SK-N-SH (cell line): ENCODE results near the gene PCDHGC5. TPM values are rescaled to one million over a fixed set of nuclear protein-coding genes. Genes with fewer than 3 reads are reported as not detected.

Source experiments
- CTCF ChIA-PET: fragments of 300-600, 350-600 bp; formaldehyde crosslinking; extraction: SDS; loops from one replicate; lab custom pipeline; 2021; lab: Yijun Ruan, JAX
- POLR2A ChIA-PET: fragments of 350-600 bp; sonication (Branson Sonifier 250); formaldehyde crosslinking; extraction: SDS; loops from one replicate; lab custom pipeline; 2020; ENCODE audit warnings: antibody characterized with exemption, inconsistent platforms; lab: Yijun Ruan, JAX
- DNase-seq: peaks from one replicate; pipeline ENCODE4 v3.0.0; 2012
- H2AFZ ChIP-seq: fragments of 200-600 bp; sonication (generic); 2 replicates; pipeline ENCODE4 v1.8.1; 2016; ENCODE audit warnings: antibody characterized with exemption, mild to moderate bottlenecking, low read depth
- H3F3A ChIP-seq: fragments of 200-600 bp; sonication (generic); replicated peaks from 2 replicates; pipeline ENCODE3; 2016; ENCODE audit warnings: antibody characterized with exemption, mild to moderate bottlenecking; ENCODE audit not compliant: insufficient read depth
- H3K27ac ChIP-seq, 2 experiments: fragments of 200-500 bp in 1 of 2; fragments of 200-600 bp in 1 of 2; sonication (Bioruptor generic) in 1 of 2; sonication (generic), shearing (Covaris generic) in 1 of 2; 2 replicates each; pipeline versions ENCODE4 v1.5.1 to v1.6.1; 2014 to 2016; ENCODE audit warnings: low read depth in 2 of 2, inconsistent platforms in 1 of 2, low read length in 1 of 2, mild to moderate bottlenecking in 1 of 2, mixed read lengths in 1 of 2
- H3K27me3 ChIP-seq: fragments of 200-600 bp; sonication (generic), shearing (Covaris generic); 2 replicates; pipeline ENCODE4 v1.6.1; 2016; ENCODE audit warnings: mixed run types; ENCODE audit not compliant: insufficient read depth
- H3K36me3 ChIP-seq, 2 experiments: fragments of 200-500 bp in 1 of 2; fragments of 200-600 bp in 1 of 2; sonication (Bioruptor generic) in 1 of 2; sonication (generic) in 1 of 2; replicated peaks in 1 of 2; 2 replicates each; pipeline versions ENCODE3 to v1.5.1; 2014 to 2016; ENCODE audit warnings: low read length in 1 of 2, mild to moderate bottlenecking in 1 of 2; ENCODE audit not compliant: insufficient read depth in 2 of 2, control insufficient read depth in 1 of 2
- H3K4me1 ChIP-seq, 2 experiments: fragments of 200-500 bp in 1 of 2; fragments of 200-600 bp in 1 of 2; sonication (Bioruptor generic) in 1 of 2; sonication (generic), shearing (Covaris generic) in 1 of 2; 2 replicates each; pipeline versions ENCODE4 v1.5.1 to v1.6.1; 2014 to 2016; ENCODE audit warnings: low read depth in 1 of 2, low read length in 1 of 2, mixed run types in 1 of 2; ENCODE audit not compliant: insufficient read depth in 2 of 2, control insufficient read depth in 1 of 2
- H3K4me2 ChIP-seq: fragments of 200-600 bp; sonication (generic), shearing (Covaris generic); 2 replicates; pipeline ENCODE4 v1.6.1; 2017; ENCODE audit warnings: mixed run types
- H3K4me3 ChIP-seq, 2 experiments: fragments of 200-500 bp in 1 of 2; fragments of 200-600 bp in 1 of 2; sonication (Bioruptor generic) in 1 of 2; sonication (generic), shearing (Covaris generic) in 1 of 2; 2 replicates each; pipeline versions ENCODE4 v1.5.1 to v1.8.1; 2014 to 2016; ENCODE audit warnings: low read depth in 2 of 2, inconsistent platforms in 1 of 2, low read length in 1 of 2, mild to moderate bottlenecking in 1 of 2, mixed read lengths in 1 of 2, moderate library complexity in 1 of 2
- H3K79me2 ChIP-seq: fragments of 200-600 bp; sonication (generic); 2 replicates; pipeline ENCODE4 v1.8.1; 2017; ENCODE audit warnings: mild to moderate bottlenecking; ENCODE audit not compliant: insufficient read depth
- H3K9ac ChIP-seq: fragments of 200-600 bp; sonication (generic); 2 replicates; pipeline ENCODE4 v1.6.1; 2017; ENCODE audit warnings: mixed run types
- H3K9me2 ChIP-seq: fragments of 200-600 bp; sonication (generic); 2 replicates; pipeline ENCODE4 v1.6.1; 2017; ENCODE audit warnings: mixed run types
- H3K9me3 ChIP-seq: fragments of 200-600 bp; sonication (generic); 2 replicates; pipeline ENCODE4 v1.6.1; 2017; ENCODE audit warnings: mixed run types, mild to moderate bottlenecking, moderate library complexity
- H4K20me1 ChIP-seq: fragments of 200-600 bp; sonication (generic); 2 replicates; pipeline ENCODE4 v1.6.1; 2017; ENCODE audit warnings: mild to moderate bottlenecking, mixed run types; ENCODE audit not compliant: insufficient read depth
- EP300 ChIP-seq, 2 experiments: IDR thresholded peaks; 2 replicates each; pipeline versions ENCODE4 v1.4.0 to v1.6.1; 2012; ENCODE audit warnings: borderline replicate concordance in 1 of 2, low read depth in 1 of 2, low read length in 1 of 2
- FOXJ3 ChIP-seq: sonication (generic); formaldehyde crosslinking; IDR thresholded peaks from 2 replicates; pipeline ENCODE4 v1.5.1; 2020; ENCODE audit warnings: mild to moderate bottlenecking, missing genetic modification reagents
- GABPA ChIP-seq: IDR thresholded peaks from 2 replicates; pipeline ENCODE4 v1.4.0; 2012; ENCODE audit warnings: low read depth, mild to moderate bottlenecking
- GATA2 ChIP-seq: sonication (generic); formaldehyde crosslinking; IDR thresholded peaks from 2 replicates; pipeline ENCODE4 v1.5.0; 2020; ENCODE audit warnings: mild to moderate bottlenecking, missing genetic modification reagents
- MAX ChIP-seq: IDR thresholded peaks from 2 replicates; pipeline ENCODE4 v1.4.0; 2012; ENCODE audit warnings: low read depth
- MEF2A ChIP-seq: IDR thresholded peaks from 2 replicates; pipeline ENCODE4 v1.4.0; 2012; ENCODE audit warnings: low read depth, borderline replicate concordance
- MXI1 ChIP-seq: IDR thresholded peaks from 2 replicates; pipeline ENCODE4 v1.6.1; 2012; ENCODE audit warnings: mild to moderate bottlenecking, low read depth, low read length, improper control_type of control experiment
- NFIC ChIP-seq: IDR thresholded peaks from 2 replicates; pipeline ENCODE4 v1.4.0; 2012; ENCODE audit warnings: borderline replicate concordance
- POLR2AphosphoS5 ChIP-seq: IDR thresholded peaks from 2 replicates; pipeline ENCODE4 v1.6.1; 2012; ENCODE audit warnings: low read depth, low read length
- RAD21 ChIP-seq: IDR thresholded peaks from 2 replicates; pipeline ENCODE4 v1.6.1; 2012; ENCODE audit warnings: mild to moderate bottlenecking, low read length
- RCOR1 ChIP-seq: fragments of 150-350 bp; IDR thresholded peaks from 2 replicates; pipeline ENCODE4 v1.6.1; 2017; ENCODE audit warnings: antibody characterized with exemption, low read length
- REST ChIP-seq: IDR thresholded peaks from 2 replicates; pipeline ENCODE4 v1.6.1; 2012; ENCODE audit warnings: mild to moderate bottlenecking, low read depth, low read length, moderate library complexity
- RXRA ChIP-seq: IDR thresholded peaks from 2 replicates; pipeline ENCODE4 v1.4.0; 2012; ENCODE audit warnings: low read depth, mild to moderate bottlenecking, borderline replicate concordance
- TCF12 ChIP-seq: IDR thresholded peaks from 2 replicates; pipeline ENCODE4 v1.4.0; 2012
- YY1 ChIP-seq: IDR thresholded peaks from 2 replicates; pipeline ENCODE4 v1.4.0; 2012; ENCODE audit warnings: low read depth, mild to moderate bottlenecking
- WGBS: methylation state at CpG from one replicate; pipeline ENCODE4 v1.1.6; 2017; ENCODE audit warnings: low lambda C conversion rate; 5-methylcytosine and 5-hydroxymethylcytosine counted together
- polyA plus RNA-seq, 3 experiments: library from polyadenylated mRNA; depleted of rRNA; stranded (reverse); fragments of >200 nt; gene quantifications; 2 replicates each; pipeline ENCODE4 v1.2.3, GENCODE V29; 2012
- TF ChIP-seq, protein P1 (sequence below): IDR thresholded peaks from 2 replicates; pipeline ENCODE4 v1.4.0; 2012; ENCODE audit warnings: low read depth, borderline replicate concordance
- TF ChIP-seq, protein P2 (sequence below): fragments of 150-350 bp; IDR thresholded peaks from 2 replicates; pipeline ENCODE4 v1.6.1; 2016; ENCODE audit warnings: mild to moderate bottlenecking, low read depth, low read length

PCDHGC5 gene
- polyA plus RNA-seq, 1 of the 3 experiments (the other 2 are of a cell fraction) = 2.0 TPM

DNA sequence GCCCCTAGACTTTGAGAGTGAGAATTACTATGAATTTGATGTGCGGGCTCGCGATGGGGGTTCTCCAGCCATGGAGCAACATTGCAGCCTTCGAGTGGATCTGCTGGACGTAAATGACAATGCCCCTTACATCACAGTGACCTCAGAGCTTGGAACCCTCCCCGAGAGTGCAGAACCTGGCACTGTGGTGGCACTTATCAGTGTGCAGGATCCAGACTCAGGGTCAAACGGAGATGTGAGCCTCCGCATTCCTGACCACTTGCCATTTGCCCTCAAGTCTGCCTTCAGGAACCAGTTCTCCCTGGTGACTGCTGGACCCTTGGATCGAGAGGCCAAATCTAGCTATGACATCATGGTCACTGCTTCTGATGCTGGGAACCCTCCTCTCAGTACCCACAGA, 2.8 kb upstream of the PCDHGC5 start:
- Histone ChIP-seq H3K4me1 (peaks cover 30 to 42% of the 10 kb centered on the region in 2 experiments), H3K4me2 (no peak overlapping the region), H3K9me3 (no peaks in the 10 kb centered on the region), H3K79me2 (peaks cover 88% of the 10 kb centered on the region), H3K27me3 (no peaks in the 10 kb centered on the region), H3F3A (peaks cover 9% of the 10 kb centered on the region), H3K9ac (no peak overlapping the region), H4K20me1 (peaks cover 57% of the 10 kb centered on the region; the same call in 1 of the 2 replicates), H3K4me3 (no peak overlapping the region), H2AFZ (no peak overlapping the region), H3K27ac (no peak overlapping the region), H3K36me3 (peaks cover 26 to 43% of the 10 kb centered on the region in 2 experiments), H3K9me2 (no peaks in the 10 kb centered on the region)
- WGBS = no CpG with 5 or more reads among the region's 9 CpGs
- ChIA-PET POLR2A (interaction anchor here (0.8 to 3.3 kb wide), 5 partner anchors 10 to 71 kb away, joined by 3 to 14 read pairs (median 6); partner anchors contain the start of gene PCDHGC3), CTCF (interaction anchor here (0.6 to 7.9 kb wide), 9 partner anchors 8 to 103 kb away, joined by 3 to 75 read pairs (median 13); partner anchors contain the start of genes PCDHGA7 and PCDHGC3)
- no peak for DNase-seq
- TF ChIP-seq GABPA = no peak
- no peak for TF ChIP-seq NFIC
- no peak for TF ChIP-seq TCF12
- TF ChIP-seq POLR2AphosphoS5 = no peak
- TF ChIP-seq YY1 = no peak
- TF ChIP-seq, protein P1, sequence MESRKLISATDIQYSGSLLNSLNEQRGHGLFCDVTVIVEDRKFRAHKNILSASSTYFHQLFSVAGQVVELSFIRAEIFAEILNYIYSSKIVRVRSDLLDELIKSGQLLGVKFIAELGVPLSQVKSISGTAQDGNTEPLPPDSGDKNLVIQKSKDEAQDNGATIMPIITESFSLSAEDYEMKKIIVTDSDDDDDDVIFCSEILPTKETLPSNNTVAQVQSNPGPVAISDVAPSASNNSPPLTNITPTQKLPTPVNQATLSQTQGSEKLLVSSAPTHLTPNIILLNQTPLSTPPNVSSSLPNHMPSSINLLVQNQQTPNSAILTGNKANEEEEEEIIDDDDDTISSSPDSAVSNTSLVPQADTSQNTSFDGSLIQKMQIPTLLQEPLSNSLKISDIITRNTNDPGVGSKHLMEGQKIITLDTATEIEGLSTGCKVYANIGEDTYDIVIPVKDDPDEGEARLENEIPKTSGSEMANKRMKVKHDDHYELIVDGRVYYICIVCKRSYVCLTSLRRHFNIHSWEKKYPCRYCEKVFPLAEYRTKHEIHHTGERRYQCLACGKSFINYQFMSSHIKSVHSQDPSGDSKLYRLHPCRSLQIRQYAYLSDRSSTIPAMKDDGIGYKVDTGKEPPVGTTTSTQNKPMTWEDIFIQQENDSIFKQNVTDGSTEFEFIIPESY = no peak
- TF ChIP-seq MAX = no peak
- no peak for TF ChIP-seq FOXJ3 (CRISPR knock-in tag)
- no peak for TF ChIP-seq GATA2 (CRISPR knock-in tag)
- no peak for TF ChIP-seq RCOR1
- no peak for TF ChIP-seq EP300 (IDR thresholded peaks at IDR 0.05; ENCODE audit: borderline replicate concordance in 1 of 2, low read depth in 1 of 2, low read length in 1 of 2)
- no peak for TF ChIP-seq REST
- TF ChIP-seq RXRA = no peak
- TF ChIP-seq MXI1 = no peak
- TF ChIP-seq, protein P2, sequence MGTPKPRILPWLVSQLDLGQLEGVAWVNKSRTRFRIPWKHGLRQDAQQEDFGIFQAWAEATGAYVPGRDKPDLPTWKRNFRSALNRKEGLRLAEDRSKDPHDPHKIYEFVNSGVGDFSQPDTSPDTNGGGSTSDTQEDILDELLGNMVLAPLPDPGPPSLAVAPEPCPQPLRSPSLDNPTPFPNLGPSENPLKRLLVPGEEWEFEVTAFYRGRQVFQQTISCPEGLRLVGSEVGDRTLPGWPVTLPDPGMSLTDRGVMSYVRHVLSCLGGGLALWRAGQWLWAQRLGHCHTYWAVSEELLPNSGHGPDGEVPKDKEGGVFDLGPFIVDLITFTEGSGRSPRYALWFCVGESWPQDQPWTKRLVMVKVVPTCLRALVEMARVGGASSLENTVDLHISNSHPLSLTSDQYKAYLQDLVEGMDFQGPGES = no peak
- TF ChIP-seq MEF2A = no peak
- no peak for TF ChIP-seq RAD21
